SK-N-SH (cell line): ENCODE results near the gene ARHGEF25. TPM values are rescaled to one million over a fixed set of nuclear protein-coding genes. Genes with fewer than 3 reads are reported as not detected.

Experiments
- CTCF ChIA-PET: fragments of 300-600, 350-600 bp; formaldehyde crosslinking; extraction: SDS; loops from one replicate; lab custom pipeline; 2021; lab: Yijun Ruan, JAX
- POLR2A ChIA-PET: fragments of 350-600 bp; sonication (Branson Sonifier 250); formaldehyde crosslinking; extraction: SDS; loops from one replicate; lab custom pipeline; 2020; ENCODE audit warnings: antibody characterized with exemption, inconsistent platforms; lab: Yijun Ruan, JAX
- DNase-seq: peaks from one replicate; pipeline ENCODE4 v3.0.0; 2012
- H2AFZ ChIP-seq: fragments of 200-600 bp; sonication (generic); 2 replicates; pipeline ENCODE4 v1.8.1; 2016; ENCODE audit warnings: antibody characterized with exemption, mild to moderate bottlenecking, low read depth
- H3F3A ChIP-seq: fragments of 200-600 bp; sonication (generic); replicated peaks from 2 replicates; pipeline ENCODE3; 2016; ENCODE audit warnings: antibody characterized with exemption, mild to moderate bottlenecking; ENCODE audit not compliant: insufficient read depth
- H3K27ac ChIP-seq, 2 experiments: fragments of 200-500 bp in 1 of 2; fragments of 200-600 bp in 1 of 2; sonication (Bioruptor generic) in 1 of 2; sonication (generic), shearing (Covaris generic) in 1 of 2; 2 replicates each; pipeline versions ENCODE4 v1.5.1 to v1.6.1; 2014 to 2016; ENCODE audit warnings: low read depth in 2 of 2, inconsistent platforms in 1 of 2, low read length in 1 of 2, mild to moderate bottlenecking in 1 of 2, mixed read lengths in 1 of 2
- H3K27me3 ChIP-seq: fragments of 200-600 bp; sonication (generic), shearing (Covaris generic); 2 replicates; pipeline ENCODE4 v1.6.1; 2016; ENCODE audit warnings: mixed run types; ENCODE audit not compliant: insufficient read depth
- H3K36me3 ChIP-seq, 2 experiments: fragments of 200-500 bp in 1 of 2; fragments of 200-600 bp in 1 of 2; sonication (Bioruptor generic) in 1 of 2; sonication (generic) in 1 of 2; replicated peaks in 1 of 2; 2 replicates each; pipeline versions ENCODE3 to v1.5.1; 2014 to 2016; ENCODE audit warnings: low read length in 1 of 2, mild to moderate bottlenecking in 1 of 2; ENCODE audit not compliant: insufficient read depth in 2 of 2, control insufficient read depth in 1 of 2
- H3K4me1 ChIP-seq, 2 experiments: fragments of 200-500 bp in 1 of 2; fragments of 200-600 bp in 1 of 2; sonication (Bioruptor generic) in 1 of 2; sonication (generic), shearing (Covaris generic) in 1 of 2; 2 replicates each; pipeline versions ENCODE4 v1.5.1 to v1.6.1; 2014 to 2016; ENCODE audit warnings: low read depth in 1 of 2, low read length in 1 of 2, mixed run types in 1 of 2; ENCODE audit not compliant: insufficient read depth in 2 of 2, control insufficient read depth in 1 of 2
- H3K4me2 ChIP-seq: fragments of 200-600 bp; sonication (generic), shearing (Covaris generic); 2 replicates; pipeline ENCODE4 v1.6.1; 2017; ENCODE audit warnings: mixed run types
- H3K4me3 ChIP-seq, 2 experiments: fragments of 200-500 bp in 1 of 2; fragments of 200-600 bp in 1 of 2; sonication (Bioruptor generic) in 1 of 2; sonication (generic), shearing (Covaris generic) in 1 of 2; 2 replicates each; pipeline versions ENCODE4 v1.5.1 to v1.8.1; 2014 to 2016; ENCODE audit warnings: low read depth in 2 of 2, inconsistent platforms in 1 of 2, low read length in 1 of 2, mild to moderate bottlenecking in 1 of 2, mixed read lengths in 1 of 2, moderate library complexity in 1 of 2
- H3K79me2 ChIP-seq: fragments of 200-600 bp; sonication (generic); 2 replicates; pipeline ENCODE4 v1.8.1; 2017; ENCODE audit warnings: mild to moderate bottlenecking; ENCODE audit not compliant: insufficient read depth
- H3K9ac ChIP-seq: fragments of 200-600 bp; sonication (generic); 2 replicates; pipeline ENCODE4 v1.6.1; 2017; ENCODE audit warnings: mixed run types
- H3K9me2 ChIP-seq: fragments of 200-600 bp; sonication (generic); 2 replicates; pipeline ENCODE4 v1.6.1; 2017; ENCODE audit warnings: mixed run types
- H3K9me3 ChIP-seq: fragments of 200-600 bp; sonication (generic); 2 replicates; pipeline ENCODE4 v1.6.1; 2017; ENCODE audit warnings: mixed run types, mild to moderate bottlenecking, moderate library complexity
- H4K20me1 ChIP-seq: fragments of 200-600 bp; sonication (generic); 2 replicates; pipeline ENCODE4 v1.6.1; 2017; ENCODE audit warnings: mild to moderate bottlenecking, mixed run types; ENCODE audit not compliant: insufficient read depth
- ELF1 ChIP-seq: IDR thresholded peaks from 2 replicates; pipeline ENCODE4 v1.4.0; 2012
- EP300 ChIP-seq, 2 experiments: IDR thresholded peaks; 2 replicates each; pipeline versions ENCODE4 v1.4.0 to v1.6.1; 2012; ENCODE audit warnings: borderline replicate concordance in 1 of 2, low read depth in 1 of 2, low read length in 1 of 2
- FOXJ3 ChIP-seq: sonication (generic); formaldehyde crosslinking; IDR thresholded peaks from 2 replicates; pipeline ENCODE4 v1.5.1; 2020; ENCODE audit warnings: mild to moderate bottlenecking, missing genetic modification reagents
- FOXM1 ChIP-seq: IDR thresholded peaks from 2 replicates; pipeline ENCODE4 v1.4.0; 2012; ENCODE audit warnings: low read depth, mild to moderate bottlenecking
- GABPA ChIP-seq: IDR thresholded peaks from 2 replicates; pipeline ENCODE4 v1.4.0; 2012; ENCODE audit warnings: low read depth, mild to moderate bottlenecking
- NFIC ChIP-seq: IDR thresholded peaks from 2 replicates; pipeline ENCODE4 v1.4.0; 2012; ENCODE audit warnings: borderline replicate concordance
- NRF1 ChIP-seq: IDR thresholded peaks from 2 replicates; pipeline ENCODE4 v1.6.1; 2012; ENCODE audit warnings: low read depth, mild to moderate bottlenecking, low read length
- RCOR1 ChIP-seq: fragments of 150-350 bp; IDR thresholded peaks from 2 replicates; pipeline ENCODE4 v1.6.1; 2017; ENCODE audit warnings: antibody characterized with exemption, low read length
- whole genome bisulfite sequencing: methylation state at CpG from one replicate; pipeline ENCODE4 v1.1.6; 2017; ENCODE audit warnings: low lambda C conversion rate; 5-methylcytosine and 5-hydroxymethylcytosine counted together
- polyA plus RNA-seq, 3 experiments: library from polyadenylated mRNA; depleted of rRNA; stranded (reverse); fragments of >200 nt; gene quantifications; 2 replicates each; pipeline ENCODE4 v1.2.3, GENCODE V29; 2012
- TF ChIP-seq, protein P1 (sequence below): IDR thresholded peaks from 2 replicates; pipeline ENCODE4 v1.6.1; 2012; ENCODE audit warnings: mild to moderate bottlenecking, low read depth, low read length, moderate library complexity
- TF ChIP-seq, protein P2 (sequence below): fragments of 150-350 bp; IDR thresholded peaks from 2 replicates; pipeline ENCODE4 v1.6.1; 2017; ENCODE audit warnings: antibody characterized with exemption, low read length, low read depth, borderline replicate concordance
- TF ChIP-seq, protein P3 (sequence below): IDR thresholded peaks from 2 replicates; pipeline ENCODE4 v1.4.0; 2012; ENCODE audit warnings: low read depth, borderline replicate concordance
- TF ChIP-seq, protein P4 (sequence below): fragments of 150-350 bp; IDR thresholded peaks from 2 replicates; pipeline ENCODE4 v1.6.1; 2016; ENCODE audit warnings: mild to moderate bottlenecking, low read depth, low read length
- TF ChIP-seq, protein P5 (sequence below): IDR thresholded peaks from 2 replicates; pipeline ENCODE4 v1.4.0; 2012; ENCODE audit warnings: low read depth, borderline replicate concordance
- TF ChIP-seq, protein P6 (sequence below): IDR thresholded peaks from 2 replicates; pipeline ENCODE4; 2012
- TF ChIP-seq, protein P7 (sequence below): IDR thresholded peaks from 2 replicates; pipeline ENCODE4 v1.4.0; 2012; ENCODE audit warnings: low read depth
- TF ChIP-seq, protein P8 (sequence below): fragments of 200-600 bp; sonication (generic); IDR thresholded peaks from 2 replicates; pipeline ENCODE4 v1.6.1; 2017; ENCODE audit warnings: antibody characterized with exemption, mild to moderate bottlenecking, moderate library complexity

The ARHGEF25 gene
- polyA plus RNA-seq, 1 of the 3 experiments (the other 2 are of a cell fraction): 48.1 TPM

DNA sequence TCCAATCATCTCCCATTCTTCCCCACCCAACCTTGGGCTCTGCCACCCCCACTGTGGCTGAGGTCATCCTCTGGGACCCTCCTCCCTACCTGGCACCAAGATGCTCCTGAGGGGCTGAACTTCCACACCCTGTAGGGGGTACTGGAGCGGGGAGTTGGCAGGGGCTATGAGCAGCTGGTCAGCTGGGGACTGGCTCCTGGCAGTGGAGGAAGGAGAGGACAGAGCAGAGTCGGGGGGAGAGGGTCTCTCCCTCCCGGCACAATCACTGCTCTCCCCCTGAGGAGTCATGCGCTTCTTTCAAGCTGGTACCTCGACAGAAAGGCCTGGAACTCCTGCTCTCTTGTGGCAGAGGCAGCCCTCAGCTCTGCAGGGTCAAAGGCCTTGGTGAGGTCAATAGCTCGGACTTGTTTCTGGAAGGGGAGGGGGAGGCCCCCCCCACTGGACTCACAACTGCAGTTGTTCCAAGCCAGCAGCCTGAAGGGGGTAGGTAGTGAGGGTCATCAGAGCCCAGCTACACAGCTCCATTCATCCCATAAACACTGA, 19.7 kb downstream of the ARHGEF25 start (continued):
- TF ChIP-seq, protein P1, sequence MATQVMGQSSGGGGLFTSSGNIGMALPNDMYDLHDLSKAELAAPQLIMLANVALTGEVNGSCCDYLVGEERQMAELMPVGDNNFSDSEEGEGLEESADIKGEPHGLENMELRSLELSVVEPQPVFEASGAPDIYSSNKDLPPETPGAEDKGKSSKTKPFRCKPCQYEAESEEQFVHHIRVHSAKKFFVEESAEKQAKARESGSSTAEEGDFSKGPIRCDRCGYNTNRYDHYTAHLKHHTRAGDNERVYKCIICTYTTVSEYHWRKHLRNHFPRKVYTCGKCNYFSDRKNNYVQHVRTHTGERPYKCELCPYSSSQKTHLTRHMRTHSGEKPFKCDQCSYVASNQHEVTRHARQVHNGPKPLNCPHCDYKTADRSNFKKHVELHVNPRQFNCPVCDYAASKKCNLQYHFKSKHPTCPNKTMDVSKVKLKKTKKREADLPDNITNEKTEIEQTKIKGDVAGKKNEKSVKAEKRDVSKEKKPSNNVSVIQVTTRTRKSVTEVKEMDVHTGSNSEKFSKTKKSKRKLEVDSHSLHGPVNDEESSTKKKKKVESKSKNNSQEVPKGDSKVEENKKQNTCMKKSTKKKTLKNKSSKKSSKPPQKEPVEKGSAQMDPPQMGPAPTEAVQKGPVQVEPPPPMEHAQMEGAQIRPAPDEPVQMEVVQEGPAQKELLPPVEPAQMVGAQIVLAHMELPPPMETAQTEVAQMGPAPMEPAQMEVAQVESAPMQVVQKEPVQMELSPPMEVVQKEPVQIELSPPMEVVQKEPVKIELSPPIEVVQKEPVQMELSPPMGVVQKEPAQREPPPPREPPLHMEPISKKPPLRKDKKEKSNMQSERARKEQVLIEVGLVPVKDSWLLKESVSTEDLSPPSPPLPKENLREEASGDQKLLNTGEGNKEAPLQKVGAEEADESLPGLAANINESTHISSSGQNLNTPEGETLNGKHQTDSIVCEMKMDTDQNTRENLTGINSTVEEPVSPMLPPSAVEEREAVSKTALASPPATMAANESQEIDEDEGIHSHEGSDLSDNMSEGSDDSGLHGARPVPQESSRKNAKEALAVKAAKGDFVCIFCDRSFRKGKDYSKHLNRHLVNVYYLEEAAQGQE: no peak
- TF ChIP-seq, protein P2, sequence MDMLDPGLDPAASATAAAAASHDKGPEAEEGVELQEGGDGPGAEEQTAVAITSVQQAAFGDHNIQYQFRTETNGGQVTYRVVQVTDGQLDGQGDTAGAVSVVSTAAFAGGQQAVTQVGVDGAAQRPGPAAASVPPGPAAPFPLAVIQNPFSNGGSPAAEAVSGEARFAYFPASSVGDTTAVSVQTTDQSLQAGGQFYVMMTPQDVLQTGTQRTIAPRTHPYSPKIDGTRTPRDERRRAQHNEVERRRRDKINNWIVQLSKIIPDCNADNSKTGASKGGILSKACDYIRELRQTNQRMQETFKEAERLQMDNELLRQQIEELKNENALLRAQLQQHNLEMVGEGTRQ: no peak
- TF ChIP-seq, protein P3, sequence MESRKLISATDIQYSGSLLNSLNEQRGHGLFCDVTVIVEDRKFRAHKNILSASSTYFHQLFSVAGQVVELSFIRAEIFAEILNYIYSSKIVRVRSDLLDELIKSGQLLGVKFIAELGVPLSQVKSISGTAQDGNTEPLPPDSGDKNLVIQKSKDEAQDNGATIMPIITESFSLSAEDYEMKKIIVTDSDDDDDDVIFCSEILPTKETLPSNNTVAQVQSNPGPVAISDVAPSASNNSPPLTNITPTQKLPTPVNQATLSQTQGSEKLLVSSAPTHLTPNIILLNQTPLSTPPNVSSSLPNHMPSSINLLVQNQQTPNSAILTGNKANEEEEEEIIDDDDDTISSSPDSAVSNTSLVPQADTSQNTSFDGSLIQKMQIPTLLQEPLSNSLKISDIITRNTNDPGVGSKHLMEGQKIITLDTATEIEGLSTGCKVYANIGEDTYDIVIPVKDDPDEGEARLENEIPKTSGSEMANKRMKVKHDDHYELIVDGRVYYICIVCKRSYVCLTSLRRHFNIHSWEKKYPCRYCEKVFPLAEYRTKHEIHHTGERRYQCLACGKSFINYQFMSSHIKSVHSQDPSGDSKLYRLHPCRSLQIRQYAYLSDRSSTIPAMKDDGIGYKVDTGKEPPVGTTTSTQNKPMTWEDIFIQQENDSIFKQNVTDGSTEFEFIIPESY: no peak
- TF ChIP-seq EP300 (IDR thresholded peaks at IDR 0.05; ENCODE audit: borderline replicate concordance in 1 of 2, low read depth in 1 of 2, low read length in 1 of 2): no peak

DNA sequence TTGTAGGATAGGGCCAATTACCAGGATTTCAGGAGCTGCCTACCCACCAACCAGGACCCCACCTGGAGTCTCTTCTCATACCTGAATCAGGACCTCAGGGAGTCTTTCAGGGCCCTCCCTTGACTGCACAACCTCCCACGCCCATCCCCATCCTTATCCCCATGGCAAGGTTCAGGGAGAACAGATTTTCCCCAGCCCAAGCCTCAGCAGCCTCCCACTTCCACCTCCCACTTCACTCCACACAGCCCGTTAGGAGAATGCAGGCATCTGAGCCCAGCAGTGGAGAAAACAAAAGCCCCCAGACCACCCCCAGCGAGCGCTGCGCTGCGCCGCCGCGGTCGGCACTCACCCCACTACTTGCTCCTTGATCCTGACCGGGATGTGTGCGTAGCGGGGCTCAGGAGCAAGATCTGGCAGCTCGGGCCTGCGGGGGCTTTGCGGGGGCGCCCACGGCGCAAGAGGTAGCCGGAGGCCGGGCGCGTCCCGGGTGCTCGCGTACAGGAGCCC, 20.4 kb downstream of the ARHGEF25 start:
- peak overlapping the region; percentile 55 to 85 for H3K4me3 ChIP-seq
- no peaks in the 10 kb centered on the region for H3K79me2 ChIP-seq
- H3K9me2 ChIP-seq: no peaks in the 10 kb centered on the region
- ChIA-PET POLR2A (no interaction called here), CTCF (interaction anchor here (0.9 to 6.8 kb wide), 12 partner anchors 10 to 170 kb away, joined by 3 to 110 read pairs (median 16); partner anchors contain the start of genes ARHGEF25 and PIP4K2C)
- 31% methylated on average over 14 of the region's 26 CpGs for WGBS
- peak overlapping the region; percentile 98 for H3K4me2 ChIP-seq
- H4K20me1 ChIP-seq: no peaks in the 10 kb centered on the region
- H2AFZ ChIP-seq: peak overlapping the region; percentile 97
- DNase-seq: no peak
- no peaks in the 10 kb centered on the region for H3K27me3 ChIP-seq
- H3K4me1 ChIP-seq: peaks cover 0 to 2% of the 10 kb centered on the region in 2 experiments; a peak in 1 of 4 replicates
- H3K27ac ChIP-seq: no peak overlapping the region
- H3K9ac ChIP-seq: peak overlapping the region; percentile 71; the same call in 1 of the 2 replicates
- H3K9me3 ChIP-seq: no peaks in the 10 kb centered on the region
- peaks cover 3% of the 10 kb centered on the region for H3F3A ChIP-seq
- no peaks in the 10 kb centered on the region for H3K36me3 ChIP-seq
- TF ChIP-seq FOXJ3: no peak
- no peak for TF ChIP-seq FOXM1
- TF ChIP-seq NRF1: no peak
- TF ChIP-seq, protein P4, sequence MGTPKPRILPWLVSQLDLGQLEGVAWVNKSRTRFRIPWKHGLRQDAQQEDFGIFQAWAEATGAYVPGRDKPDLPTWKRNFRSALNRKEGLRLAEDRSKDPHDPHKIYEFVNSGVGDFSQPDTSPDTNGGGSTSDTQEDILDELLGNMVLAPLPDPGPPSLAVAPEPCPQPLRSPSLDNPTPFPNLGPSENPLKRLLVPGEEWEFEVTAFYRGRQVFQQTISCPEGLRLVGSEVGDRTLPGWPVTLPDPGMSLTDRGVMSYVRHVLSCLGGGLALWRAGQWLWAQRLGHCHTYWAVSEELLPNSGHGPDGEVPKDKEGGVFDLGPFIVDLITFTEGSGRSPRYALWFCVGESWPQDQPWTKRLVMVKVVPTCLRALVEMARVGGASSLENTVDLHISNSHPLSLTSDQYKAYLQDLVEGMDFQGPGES: no peak
- TF ChIP-seq NFIC: no peak
- TF ChIP-seq GABPA: no peak
- TF ChIP-seq, protein P5, sequence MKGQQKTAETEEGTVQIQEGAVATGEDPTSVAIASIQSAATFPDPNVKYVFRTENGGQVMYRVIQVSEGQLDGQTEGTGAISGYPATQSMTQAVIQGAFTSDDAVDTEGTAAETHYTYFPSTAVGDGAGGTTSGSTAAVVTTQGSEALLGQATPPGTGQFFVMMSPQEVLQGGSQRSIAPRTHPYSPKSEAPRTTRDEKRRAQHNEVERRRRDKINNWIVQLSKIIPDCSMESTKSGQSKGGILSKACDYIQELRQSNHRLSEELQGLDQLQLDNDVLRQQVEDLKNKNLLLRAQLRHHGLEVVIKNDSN: no peak
- TF ChIP-seq, protein P2: no peak
- TF ChIP-seq, protein P6, sequence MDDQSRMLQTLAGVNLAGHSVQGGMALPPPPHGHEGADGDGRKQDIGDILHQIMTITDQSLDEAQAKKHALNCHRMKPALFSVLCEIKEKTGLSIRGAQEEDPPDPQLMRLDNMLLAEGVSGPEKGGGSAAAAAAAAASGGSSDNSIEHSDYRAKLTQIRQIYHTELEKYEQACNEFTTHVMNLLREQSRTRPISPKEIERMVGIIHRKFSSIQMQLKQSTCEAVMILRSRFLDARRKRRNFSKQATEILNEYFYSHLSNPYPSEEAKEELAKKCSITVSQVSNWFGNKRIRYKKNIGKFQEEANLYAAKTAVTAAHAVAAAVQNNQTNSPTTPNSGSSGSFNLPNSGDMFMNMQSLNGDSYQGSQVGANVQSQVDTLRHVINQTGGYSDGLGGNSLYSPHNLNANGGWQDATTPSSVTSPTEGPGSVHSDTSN: no peak
- TF ChIP-seq, protein P7, sequence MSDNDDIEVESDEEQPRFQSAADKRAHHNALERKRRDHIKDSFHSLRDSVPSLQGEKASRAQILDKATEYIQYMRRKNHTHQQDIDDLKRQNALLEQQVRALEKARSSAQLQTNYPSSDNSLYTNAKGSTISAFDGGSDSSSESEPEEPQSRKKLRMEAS: no peak
- TF ChIP-seq ELF1: no peak
- TF ChIP-seq, protein P8, sequence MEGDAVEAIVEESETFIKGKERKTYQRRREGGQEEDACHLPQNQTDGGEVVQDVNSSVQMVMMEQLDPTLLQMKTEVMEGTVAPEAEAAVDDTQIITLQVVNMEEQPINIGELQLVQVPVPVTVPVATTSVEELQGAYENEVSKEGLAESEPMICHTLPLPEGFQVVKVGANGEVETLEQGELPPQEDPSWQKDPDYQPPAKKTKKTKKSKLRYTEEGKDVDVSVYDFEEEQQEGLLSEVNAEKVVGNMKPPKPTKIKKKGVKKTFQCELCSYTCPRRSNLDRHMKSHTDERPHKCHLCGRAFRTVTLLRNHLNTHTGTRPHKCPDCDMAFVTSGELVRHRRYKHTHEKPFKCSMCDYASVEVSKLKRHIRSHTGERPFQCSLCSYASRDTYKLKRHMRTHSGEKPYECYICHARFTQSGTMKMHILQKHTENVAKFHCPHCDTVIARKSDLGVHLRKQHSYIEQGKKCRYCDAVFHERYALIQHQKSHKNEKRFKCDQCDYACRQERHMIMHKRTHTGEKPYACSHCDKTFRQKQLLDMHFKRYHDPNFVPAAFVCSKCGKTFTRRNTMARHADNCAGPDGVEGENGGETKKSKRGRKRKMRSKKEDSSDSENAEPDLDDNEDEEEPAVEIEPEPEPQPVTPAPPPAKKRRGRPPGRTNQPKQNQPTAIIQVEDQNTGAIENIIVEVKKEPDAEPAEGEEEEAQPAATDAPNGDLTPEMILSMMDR: no peak
- no peak for TF ChIP-seq RCOR1
